Measurements from ENCODE around the gene SIL1. TPM values are rescaled to one million over a fixed set of nuclear protein-coding genes. Genes with fewer than 3 reads are reported as not detected.
A peak's percentile ranks its signal among the peaks of the same experiment; 100 is the strongest.

The SIL1 gene
- total and polyA plus RNA-seq, 7 donors, result 7.8 to 60.8 (median 33.0) TPM

DNA sequence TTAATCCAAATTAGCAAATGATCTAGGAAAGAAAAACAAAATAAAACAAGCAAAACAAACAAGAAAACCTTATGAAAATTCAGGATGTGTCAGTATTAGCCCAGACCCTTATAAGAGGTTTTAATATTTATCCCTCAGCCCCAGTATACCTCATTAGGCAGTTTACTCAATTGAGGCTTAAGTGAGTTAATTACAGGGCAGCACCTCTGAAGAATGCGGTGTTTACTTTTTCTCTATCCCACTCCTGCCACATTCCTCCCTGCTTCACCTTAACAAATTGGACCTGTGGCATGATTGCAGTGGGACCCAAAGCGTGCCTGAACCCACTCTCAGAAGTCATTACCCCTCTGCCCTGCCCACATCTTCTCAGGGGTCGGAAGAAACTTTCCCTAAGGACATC is 67.1 kb downstream of the SIL1 start:
- peak overlapping the region in 3 of 4 donors; percentile 13 to 29 (median 19) for H3K4me3 ChIP-seq
- DNase-seq, result no peak
- peak overlapping the region; percentile 81 to 93 (median 90) for H3K27ac ChIP-seq
- no peaks in the 10 kb centered on the region for H3K27me3 ChIP-seq
- WGBS, 2 donors, result 75 to 83% methylated on average over 3 of the region's 3 CpGs
- H3K4me1 ChIP-seq, result peaks cover 0 to 66% (median 54%) of the 10 kb centered on the region in 4 donors
- no peak for TF ChIP-seq CTCF (IDR thresholded peaks at IDR 0.05)
- no peak for TF ChIP-seq POLR2AphosphoS5 (IDR thresholded peaks at IDR 0.05)
- TF ChIP-seq EP300 (IDR thresholded peaks at IDR 0.05), result no peak
- H3K9me3 ChIP-seq, result no peaks in the 10 kb centered on the region
- intact Hi-C loops (cut with DNase I), result no loop called here
- H3K36me3 ChIP-seq, result no peaks in the 10 kb centered on the region

DNA sequence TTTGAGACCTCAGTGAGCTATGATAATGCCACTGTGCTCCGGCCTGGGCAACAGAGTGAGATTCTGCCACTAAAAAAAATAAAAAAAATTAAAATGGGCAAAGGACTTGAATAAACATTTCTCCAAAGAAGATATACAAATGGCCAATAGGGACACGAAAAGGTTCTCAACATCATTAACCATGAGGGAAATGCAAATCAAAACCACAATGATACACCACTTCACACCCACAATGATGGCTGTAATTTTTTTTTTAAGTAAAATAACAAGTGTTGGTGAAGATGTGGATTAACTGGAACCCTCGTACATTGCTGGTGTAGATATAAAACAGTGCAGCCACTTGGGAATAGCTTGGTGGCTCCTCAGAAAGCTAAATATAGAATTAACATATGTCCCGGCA is 68.0 kb downstream of the SIL1 start:
- H3K36me3 ChIP-seq, result peaks cover 0 to 6% (median 0%) of the 10 kb centered on the region in 4 donors
- H3K9me3 ChIP-seq, result no peaks in the 10 kb centered on the region
- no peak overlapping the region for H3K4me3 ChIP-seq
- no peak for DNase-seq
- TF ChIP-seq POLR2A (IDR thresholded peaks at IDR 0.05), result no peak
- no peak for TF ChIP-seq POLR2AphosphoS5 (IDR thresholded peaks at IDR 0.05)
- TF ChIP-seq CTCF (IDR thresholded peaks at IDR 0.05), result no peak
- no peaks in the 10 kb centered on the region for H3K27me3 ChIP-seq
- peak overlapping the region; percentile 81 to 93 (median 90) for H3K27ac ChIP-seq
- intact Hi-C loops (cut with DNase I), result no loop called here
- WGBS, 2 donors, result 88 to 92% methylated on average over 4 of the region's 4 CpGs
- peaks cover 0 to 63% (median 52%) of the 10 kb centered on the region in 4 donors for H3K4me1 ChIP-seq

DNA sequence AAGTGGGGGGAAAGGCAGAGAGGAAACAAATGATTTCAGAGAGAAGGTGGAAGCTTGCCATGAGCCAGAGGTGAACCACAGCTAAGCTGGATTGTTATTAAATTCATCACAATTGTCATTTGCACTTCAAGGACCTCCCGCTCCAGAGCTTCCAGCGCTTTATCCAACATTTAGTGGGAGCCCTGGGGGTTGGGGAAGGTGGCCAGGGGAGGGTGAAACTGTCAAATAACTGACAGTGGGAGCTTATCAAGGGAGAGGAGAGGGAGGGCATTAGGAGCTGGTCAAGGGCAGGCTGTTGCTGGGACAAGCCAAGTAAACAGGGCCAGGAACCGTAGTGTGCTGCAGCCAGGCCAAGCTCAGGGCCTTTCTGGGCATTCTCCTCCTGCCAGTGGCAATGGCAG is 71.5 kb downstream of the SIL1 start:
- Histone ChIP-seq H3K9me3 (no peaks in the 10 kb centered on the region), H3K27ac (peak overlapping the region; percentile 43 to 68 (median 62))
- no peak for DNase-seq

GRCh38 chr5:139125991-139126390 is 72.2 kb downstream of the SIL1 start:
- DNase-seq, result no peak
- intact Hi-C loops (cut with DNase I), result no loop called here
- H3K4me1 ChIP-seq, result peaks cover 0 to 28% (median 24%) of the 10 kb centered on the region in 4 donors
- H3K27me3 ChIP-seq, result no peaks in the 10 kb centered on the region
- no peak for TF ChIP-seq CTCF (IDR thresholded peaks at IDR 0.05)
- no peak for TF ChIP-seq POLR2AphosphoS5 (IDR thresholded peaks at IDR 0.05)
- no peak for TF ChIP-seq EP300 (IDR thresholded peaks at IDR 0.05)
- no peak for TF ChIP-seq POLR2A (IDR thresholded peaks at IDR 0.05)
- WGBS, 2 donors, result 78 to 90% methylated on average over 1 of the region's 1 CpG
- no peaks in the 10 kb centered on the region for H3K9me3 ChIP-seq
- peak overlapping the region; percentile 43 to 68 (median 62) for H3K27ac ChIP-seq
- peaks cover 0 to 6% (median 0%) of the 10 kb centered on the region in 4 donors for H3K36me3 ChIP-seq
- H3K4me3 ChIP-seq, result no peak overlapping the region

More for the DNA sequence above, 71.5 kb downstream of the SIL1 start:
- Histone ChIP-seq H3K4me3 (no peak overlapping the region), H3K27me3 (no peaks in the 10 kb centered on the region), H3K4me1 (peaks cover 0 to 31% (median 27%) of the 10 kb centered on the region in 4 donors), H3K36me3 (peaks cover 0 to 6% (median 0%) of the 10 kb centered on the region in 4 donors)
- TF ChIP-seq CTCF (IDR thresholded peaks at IDR 0.05) (no peak), POLR2A (IDR thresholded peaks at IDR 0.05) (no peak), POLR2AphosphoS5 (IDR thresholded peaks at IDR 0.05) (no peak), EP300 (IDR thresholded peaks at IDR 0.05) (no peak)
- intact Hi-C loops (cut with DNase I), result no loop called here
- WGBS, 2 donors, result 90 to 92% methylated on average over 3 of the region's 3 CpGs
